Neuronal stem cell (in vitro differentiated cells): Measurements from ENCODE around the gene ODC1.

Experiments used
- DNase-seq: peaks from one replicate; pipeline ENCODE4 v3.0.0-alpha.2; 2013; ENCODE audit warnings: low spot score
- H2AFZ ChIP-seq: one replicate; pipeline ENCODE4 v1.6.1; 2013; ENCODE audit warnings: mild to moderate bottlenecking, low read length, inconsistent platforms
- H2AK5ac ChIP-seq: 2 replicates; pipeline ENCODE4 v1.6.1; 2013; ENCODE audit warnings: low read depth, mild to moderate bottlenecking, inconsistent platforms, low read length, moderate library complexity, mixed read lengths
- H2BK120ac ChIP-seq: 2 replicates; pipeline ENCODE4 v1.6.1; 2013; ENCODE audit warnings: low read depth, mild to moderate bottlenecking, inconsistent platforms, low read length, moderate library complexity, mixed read lengths
- H2BK12ac ChIP-seq: one replicate; pipeline ENCODE4 v1.6.1; 2013; ENCODE audit warnings: low read length, inconsistent platforms
- H2BK15ac ChIP-seq: 2 replicates; pipeline ENCODE4 v1.6.1; 2013; ENCODE audit warnings: mild to moderate bottlenecking, low read length, inconsistent platforms, mixed read lengths
- H2BK5ac ChIP-seq: one replicate; pipeline ENCODE4 v1.6.1; 2013; ENCODE audit warnings: inconsistent platforms, mild to moderate bottlenecking, low read length, moderate library complexity
- H3K14ac ChIP-seq: one replicate; pipeline ENCODE4 v1.6.1; 2013; ENCODE audit warnings: low read length, inconsistent platforms
- H3K18ac ChIP-seq: 2 replicates; pipeline ENCODE4 v1.6.1; 2013; ENCODE audit warnings: low read length, inconsistent platforms
- H3K23ac ChIP-seq: 2 replicates; pipeline ENCODE4 v1.6.1; 2013; ENCODE audit warnings: low read depth, mild to moderate bottlenecking, mixed read lengths, low read length, inconsistent platforms; ENCODE audit not compliant: poor library complexity
- H3K27ac ChIP-seq: replicated peaks from 3 replicates; pipeline ENCODE4 v1.5.1; 2013; ENCODE audit warnings: low read length, inconsistent platforms
- H3K27me3 ChIP-seq, 3 experiments: 2 replicates each; pipeline ENCODE4 v1.6.1; 2013; ENCODE audit warnings: low read length in 3 of 3, mild to moderate bottlenecking in 2 of 3, inconsistent platforms in 1 of 3, low read depth in 1 of 3, mixed read lengths in 1 of 3, moderate library complexity in 1 of 3; ENCODE audit not compliant: control insufficient read depth in 3 of 3, insufficient read depth in 3 of 3
- H3K36me3 ChIP-seq, 2 donors: replicated peaks in 1 of 2; 2 replicates each; pipeline ENCODE4 v1.6.1; 2013; ENCODE audit warnings: low read length in 2 of 2; ENCODE audit not compliant: control insufficient read depth in 2 of 2, insufficient read depth in 2 of 2
- H3K4ac ChIP-seq: 2 replicates; pipeline ENCODE4 v1.6.1; 2013; ENCODE audit warnings: inconsistent platforms, mild to moderate bottlenecking, low read length, moderate library complexity
- H3K4me1 ChIP-seq, 2 donors: 1 replicate in 1 of 2; 2 replicates in 1 of 2; pipeline ENCODE4 v1.6.1; 2013; ENCODE audit warnings: low read length in 2 of 2, low read depth in 1 of 2; ENCODE audit not compliant: control insufficient read depth in 2 of 2, insufficient read depth in 1 of 2
- H3K4me2 ChIP-seq: one replicate; pipeline ENCODE4 v1.6.1; 2013; ENCODE audit warnings: mild to moderate bottlenecking, low read length, inconsistent platforms; ENCODE audit not compliant: insufficient read depth, poor library complexity, severe bottlenecking
- H3K4me3 ChIP-seq, 2 donors: 2 replicates each; pipeline ENCODE4 v1.5.1; 2013; ENCODE audit warnings: low read length in 2 of 2, mild to moderate bottlenecking in 2 of 2, inconsistent platforms in 1 of 2, moderate library complexity in 1 of 2
- H3K79me1 ChIP-seq: one replicate; pipeline ENCODE4 v1.6.1; 2013; ENCODE audit warnings: low read depth, mild to moderate bottlenecking, inconsistent platforms, low read length, moderate library complexity
- H3K9ac ChIP-seq: one replicate; pipeline ENCODE4 v1.6.1; 2013; ENCODE audit warnings: mild to moderate bottlenecking, low read depth, low read length, inconsistent platforms; ENCODE audit not compliant: poor library complexity
- H3K9me3 ChIP-seq, 2 donors: replicated peaks in 1 of 2; 2 replicates each; pipeline versions ENCODE3 to v1.6.1; 2013; ENCODE audit warnings: low read length in 2 of 2, mild to moderate bottlenecking in 2 of 2, inconsistent platforms in 1 of 2, low read depth in 1 of 2, mixed read lengths in 1 of 2, moderate library complexity in 1 of 2; ENCODE audit not compliant: control insufficient read depth in 2 of 2, insufficient read depth in 1 of 2
- H4K8ac ChIP-seq: one replicate; pipeline ENCODE4 v1.6.1; 2013; ENCODE audit warnings: low read depth, mild to moderate bottlenecking, inconsistent platforms, low read length, moderate library complexity
- H4K91ac ChIP-seq: one replicate; pipeline ENCODE4 v1.6.1; 2013; ENCODE audit warnings: low read length, low read depth, mild to moderate bottlenecking, inconsistent platforms; ENCODE audit not compliant: poor library complexity
- WGBS, 2 donors: extraction: QIAGEN DNeasy Blood & Tissue Kit; methylation state at CpG; one replicate each; pipeline ENCODE4 v1.1.7; 2013; ENCODE audit warnings: missing lambda C conversion rate in 2 of 2, mixed read lengths in 1 of 2; ENCODE audit not compliant: insufficient read length in 2 of 2, insufficient replicate concordance in 1 of 2; ENCODE audit errors: extremely low coverage in 2 of 2; 5-methylcytosine and 5-hydroxymethylcytosine counted together

The ODC1 gene

DNA sequence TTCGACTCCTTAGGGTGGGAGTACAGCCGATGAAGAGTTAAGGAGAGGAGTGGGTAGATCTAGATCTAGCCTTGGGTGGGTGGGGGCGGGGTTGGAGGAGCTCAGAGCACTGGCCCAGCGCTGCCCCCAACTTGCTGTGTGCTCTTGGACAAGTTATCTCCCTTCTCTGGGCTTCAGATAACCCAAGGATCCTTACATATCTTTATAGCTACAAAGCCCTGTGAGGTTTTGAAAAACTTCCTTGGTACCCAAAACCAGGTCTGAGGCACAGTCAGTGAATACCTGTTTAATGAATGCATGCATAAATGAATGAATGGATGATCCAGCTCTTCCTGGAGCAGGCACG lies 1.3 kb upstream of the ODC1 start:
- H4K8ac ChIP-seq: no peak overlapping the region
- H3K27ac ChIP-seq: no peak overlapping the region
- H2BK120ac ChIP-seq: no peak overlapping the region
- H3K79me1 ChIP-seq: no peaks in the 10 kb centered on the region
- no peak overlapping the region for H3K9ac ChIP-seq
- H2AK5ac ChIP-seq: no peak overlapping the region
- H3K4me1 ChIP-seq: peaks cover 5 to 21% of the 10 kb centered on the region in 2 donors
- no peak overlapping the region for H3K18ac ChIP-seq
- H2BK15ac ChIP-seq: no peak overlapping the region
- H3K4me3 ChIP-seq: peak overlapping the region in 1 of 2 donors; percentile 86
- no CpG with 5 or more reads among the region's 5 CpGs for WGBS, 2 donors
- H3K9me3 ChIP-seq: no peaks in the 10 kb centered on the region
- peak overlapping the region; percentile 70 for H3K4me2 ChIP-seq
- no peak overlapping the region for H2BK5ac ChIP-seq
- H3K23ac ChIP-seq: no peak overlapping the region
- no peak overlapping the region for H4K91ac ChIP-seq
- no peak for DNase-seq
- H3K36me3 ChIP-seq: peaks cover 5 to 28% of the 10 kb centered on the region in 2 donors
- peak overlapping the region; percentile 97 for H2AFZ ChIP-seq
- no peak overlapping the region for H3K4ac ChIP-seq
- no peaks in the 10 kb centered on the region for H3K27me3 ChIP-seq
- H2BK12ac ChIP-seq: no peak overlapping the region
- no peak overlapping the region for H3K14ac ChIP-seq

DNA sequence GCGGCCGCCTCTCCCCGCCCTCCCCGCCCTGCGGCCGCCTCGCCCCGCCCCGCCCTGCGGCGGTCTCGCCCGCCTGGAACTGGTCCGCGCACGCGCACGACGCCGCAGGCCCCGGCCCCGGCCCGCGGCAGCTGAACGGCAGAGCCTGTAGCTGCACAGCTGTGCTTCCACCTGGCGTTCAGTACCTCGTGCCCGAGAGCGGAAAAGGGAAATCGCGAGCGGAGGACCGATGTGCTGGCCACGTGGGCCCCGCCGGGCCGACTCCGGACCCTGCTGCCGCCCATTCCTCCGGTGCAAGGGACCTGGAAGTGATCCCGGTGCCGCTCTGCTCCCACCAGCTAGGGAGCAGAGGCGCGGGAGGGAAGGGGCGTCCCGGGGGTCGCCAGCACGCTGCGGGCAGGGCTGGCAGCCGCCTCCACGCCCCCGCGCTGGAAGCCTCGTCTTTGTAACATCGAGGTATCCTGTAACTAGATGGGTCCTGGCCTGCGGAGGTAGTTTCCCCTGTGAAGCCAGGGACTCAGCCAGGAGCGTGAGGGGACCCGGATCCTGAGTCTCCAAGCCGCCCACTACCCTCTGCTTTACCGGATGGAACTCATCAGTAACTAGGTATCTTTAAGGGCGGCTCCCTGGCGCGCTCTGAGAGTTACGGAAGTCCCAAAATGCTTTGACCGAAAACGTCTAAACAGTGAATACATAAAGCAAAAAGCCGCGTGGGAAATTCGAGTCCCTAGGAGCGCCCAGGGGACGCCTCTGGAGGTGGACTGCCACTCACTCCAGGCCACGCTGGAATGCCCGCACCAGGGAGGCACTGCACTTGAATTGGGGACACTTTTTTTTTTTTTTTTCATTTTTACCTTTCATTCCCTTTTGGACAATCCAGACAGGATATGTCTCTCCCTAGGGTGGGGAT lies 704 bp upstream of the ODC1 start:
- Histone ChIP-seq H3K79me1 (peaks cover 3% of the 10 kb centered on the region), H2AFZ (peak overlapping the region; percentile 97), H2BK120ac (no peak overlapping the region), H3K18ac (peak overlapping the region; percentile 94), H4K91ac (no peak overlapping the region), H3K4me2 (peak overlapping the region; percentile 70), H3K4ac (peak overlapping the region; percentile 29), H2BK15ac (no peak overlapping the region), H3K4me3 (peak overlapping the region; percentile 86 to 89), H3K27me3 (no peaks in the 10 kb centered on the region), H3K23ac (peak overlapping the region; percentile 95), H3K4me1 (peaks cover 5 to 16% of the 10 kb centered on the region in 2 donors), H2BK12ac (no peak overlapping the region), H2AK5ac (no peak overlapping the region), H3K14ac (peak overlapping the region; percentile 63), H3K9me3 (no peaks in the 10 kb centered on the region), H3K36me3 (peaks cover 11 to 34% of the 10 kb centered on the region in 2 donors), H3K9ac (peak overlapping the region; percentile 94), H3K27ac (peak overlapping the region; percentile 89), H2BK5ac (peak overlapping the region; percentile 29), H4K8ac (peak overlapping the region; percentile 99)
- peak; percentile 90 for DNase-seq
- WGBS, 2 donors: no CpG with 5 or more reads among the region's 73 CpGs

DNA sequence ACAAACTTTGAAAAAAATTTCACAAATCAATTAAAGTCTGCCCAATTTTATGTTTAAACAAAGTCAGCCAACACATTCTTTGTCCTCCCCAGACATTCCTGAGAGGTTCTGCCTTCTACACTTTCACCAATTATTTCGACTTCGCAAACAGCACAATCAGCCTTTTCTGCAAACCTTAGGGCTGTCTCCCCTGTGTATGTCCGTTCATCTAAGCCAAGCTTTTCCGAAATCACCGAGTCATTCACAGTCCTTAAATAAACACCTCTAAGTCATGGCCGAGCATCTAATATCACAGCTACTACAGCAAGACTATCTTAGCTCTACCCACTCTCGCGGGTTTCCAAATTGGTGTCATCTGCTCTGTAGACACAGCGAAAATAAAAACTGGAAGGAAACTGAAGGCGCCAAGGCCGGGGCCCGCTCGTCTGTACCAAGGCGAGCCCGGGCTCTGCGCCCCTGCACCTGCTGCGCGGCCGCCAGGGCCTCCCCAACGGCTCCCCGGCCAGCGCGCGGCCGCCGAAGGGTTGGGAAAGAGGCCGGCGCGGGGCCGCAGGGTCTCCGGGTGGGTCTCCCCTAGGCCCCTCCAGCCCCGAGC lies 730 bp downstream of the ODC1 start:
- H3K9ac ChIP-seq: peak overlapping the region; percentile 85
- no peak overlapping the region for H4K91ac ChIP-seq
- DNase-seq: no peak
- peaks cover 5 to 7% of the 10 kb centered on the region in 2 donors for H3K4me1 ChIP-seq
- H2BK12ac ChIP-seq: no peak overlapping the region
- peaks cover 20 to 48% of the 10 kb centered on the region in 2 donors for H3K36me3 ChIP-seq
- H3K4me3 ChIP-seq: peak overlapping the region; percentile 79 to 81
- no peak overlapping the region for H2BK15ac ChIP-seq
- no peak overlapping the region for H2BK5ac ChIP-seq
- peak overlapping the region; percentile 97 for H3K18ac ChIP-seq
- H3K4ac ChIP-seq: no peak overlapping the region
- peaks cover 3% of the 10 kb centered on the region for H3K79me1 ChIP-seq
- no peaks in the 10 kb centered on the region for H3K27me3 ChIP-seq
- H3K14ac ChIP-seq: no peak overlapping the region
- H2BK120ac ChIP-seq: no peak overlapping the region
- H3K9me3 ChIP-seq: no peaks in the 10 kb centered on the region
- no peak overlapping the region for H4K8ac ChIP-seq
- peak overlapping the region; percentile 61 for H3K4me2 ChIP-seq
- H3K27ac ChIP-seq: peak overlapping the region; percentile 88
- peak overlapping the region; percentile 63 for H3K23ac ChIP-seq
- no peak overlapping the region for H2AK5ac ChIP-seq
- no peak overlapping the region for H2AFZ ChIP-seq
- WGBS, 2 donors: no CpG with 5 or more reads among the region's 32 CpGs

DNA sequence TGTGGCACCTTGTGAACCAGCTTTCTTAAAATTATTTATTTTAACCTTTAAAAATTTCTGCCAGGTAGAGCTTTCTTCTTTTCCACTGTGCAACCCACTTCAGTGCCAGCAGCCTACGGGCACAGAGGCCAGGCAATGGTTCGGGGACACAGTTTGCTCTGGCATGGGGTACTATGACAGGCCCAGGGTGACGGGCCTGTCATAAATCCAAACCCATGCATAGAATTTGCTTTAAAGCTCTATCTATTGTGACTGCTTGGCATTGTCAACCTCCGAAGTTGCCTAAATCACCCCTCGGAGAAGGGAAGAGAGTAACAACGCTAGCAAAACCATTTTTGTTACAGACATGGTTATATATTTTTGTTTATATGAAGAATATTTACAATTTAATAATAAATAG lies 1.5 kb downstream of the ODC1 start:
- Histone ChIP-seq H2AFZ (no peak overlapping the region), H2BK15ac (no peak overlapping the region), H3K79me1 (peaks cover 3% of the 10 kb centered on the region), H3K9me3 (no peaks in the 10 kb centered on the region), H4K91ac (no peak overlapping the region), H2BK5ac (no peak overlapping the region), H3K9ac (no peak overlapping the region), H3K18ac (no peak overlapping the region), H2BK12ac (no peak overlapping the region), H2AK5ac (no peak overlapping the region), H3K27me3 (no peaks in the 10 kb centered on the region), H3K4me1 (peaks cover 5 to 7% of the 10 kb centered on the region in 2 donors), H3K4ac (no peak overlapping the region), H3K14ac (no peak overlapping the region), H4K8ac (no peak overlapping the region), H3K23ac (no peak overlapping the region), H3K27ac (no peak overlapping the region), H2BK120ac (no peak overlapping the region), H3K4me3 (peak overlapping the region; percentile 60 to 81), H3K4me2 (peak overlapping the region; percentile 47), H3K36me3 (peaks cover 26 to 56% of the 10 kb centered on the region in 2 donors)
- DNase-seq: no peak
- WGBS, 2 donors: no CpG with 5 or more reads among the region's 6 CpGs
